Measurements from ENCODE around the gene DTNBP1. TPM values are rescaled to one million over a fixed set of nuclear protein-coding genes. Genes with fewer than 3 reads are reported as not detected.
A peak's percentile ranks its signal among the peaks of the same experiment; 100 is the strongest.

DTNBP1 gene
- total RNA-seq, 1 donor: 2.2 TPM

DNA sequence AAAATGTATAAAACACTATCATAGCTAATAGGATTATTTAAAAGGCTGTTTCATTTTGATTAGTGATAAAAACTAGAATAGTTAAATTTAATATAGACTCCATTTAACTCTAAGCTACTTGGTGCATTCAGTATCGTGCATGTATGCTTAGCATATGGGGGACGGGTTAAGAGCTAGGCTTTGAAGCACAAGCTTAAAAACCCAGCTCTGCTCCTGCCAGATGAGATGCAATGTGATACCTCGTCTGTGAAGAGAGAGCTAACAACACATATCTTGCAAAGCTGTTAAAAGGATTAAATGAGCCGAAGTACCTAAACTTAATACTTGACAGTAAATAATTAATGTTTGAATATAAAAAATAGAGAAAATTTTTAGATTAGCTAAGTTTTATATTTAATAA lies 42.2 kb downstream of the DTNBP1 start:
- TF ChIP-seq, protein P1, sequence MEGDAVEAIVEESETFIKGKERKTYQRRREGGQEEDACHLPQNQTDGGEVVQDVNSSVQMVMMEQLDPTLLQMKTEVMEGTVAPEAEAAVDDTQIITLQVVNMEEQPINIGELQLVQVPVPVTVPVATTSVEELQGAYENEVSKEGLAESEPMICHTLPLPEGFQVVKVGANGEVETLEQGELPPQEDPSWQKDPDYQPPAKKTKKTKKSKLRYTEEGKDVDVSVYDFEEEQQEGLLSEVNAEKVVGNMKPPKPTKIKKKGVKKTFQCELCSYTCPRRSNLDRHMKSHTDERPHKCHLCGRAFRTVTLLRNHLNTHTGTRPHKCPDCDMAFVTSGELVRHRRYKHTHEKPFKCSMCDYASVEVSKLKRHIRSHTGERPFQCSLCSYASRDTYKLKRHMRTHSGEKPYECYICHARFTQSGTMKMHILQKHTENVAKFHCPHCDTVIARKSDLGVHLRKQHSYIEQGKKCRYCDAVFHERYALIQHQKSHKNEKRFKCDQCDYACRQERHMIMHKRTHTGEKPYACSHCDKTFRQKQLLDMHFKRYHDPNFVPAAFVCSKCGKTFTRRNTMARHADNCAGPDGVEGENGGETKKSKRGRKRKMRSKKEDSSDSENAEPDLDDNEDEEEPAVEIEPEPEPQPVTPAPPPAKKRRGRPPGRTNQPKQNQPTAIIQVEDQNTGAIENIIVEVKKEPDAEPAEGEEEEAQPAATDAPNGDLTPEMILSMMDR (IDR thresholded peaks at IDR 0.05; ENCODE audit: insufficient read depth, low read depth, low read length): no peak
- H3K4me3 ChIP-seq (ENCODE audit: low read depth, low read length): no peak overlapping the region
- DNase-seq (ENCODE audit: low read depth): no peak

DNA sequence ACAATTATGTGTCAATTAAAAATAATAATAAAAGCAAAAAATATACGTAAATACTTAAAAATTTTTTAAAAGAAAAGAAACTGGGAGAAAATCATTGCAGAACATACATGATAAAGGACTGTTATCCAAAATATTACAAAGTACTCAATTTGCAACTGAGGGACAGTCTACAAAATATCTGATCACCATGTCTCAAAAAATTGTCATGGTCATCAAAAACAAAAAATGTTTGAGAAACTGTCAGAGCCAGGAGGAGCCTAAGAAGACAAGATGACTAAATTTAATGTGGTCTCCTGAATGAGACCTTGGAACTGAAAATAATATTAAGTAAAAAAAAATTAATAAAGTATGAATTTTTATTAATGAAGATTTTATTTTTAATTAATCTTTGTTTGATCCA lies 43.5 kb downstream of the DTNBP1 start:
- no peak for DNase-seq (ENCODE audit: low read depth)
- TF ChIP-seq, protein P1 (IDR thresholded peaks at IDR 0.05; ENCODE audit: insufficient read depth, low read depth, low read length): no peak
- H3K4me3 ChIP-seq (ENCODE audit: low read depth, low read length): no peak overlapping the region

DNA sequence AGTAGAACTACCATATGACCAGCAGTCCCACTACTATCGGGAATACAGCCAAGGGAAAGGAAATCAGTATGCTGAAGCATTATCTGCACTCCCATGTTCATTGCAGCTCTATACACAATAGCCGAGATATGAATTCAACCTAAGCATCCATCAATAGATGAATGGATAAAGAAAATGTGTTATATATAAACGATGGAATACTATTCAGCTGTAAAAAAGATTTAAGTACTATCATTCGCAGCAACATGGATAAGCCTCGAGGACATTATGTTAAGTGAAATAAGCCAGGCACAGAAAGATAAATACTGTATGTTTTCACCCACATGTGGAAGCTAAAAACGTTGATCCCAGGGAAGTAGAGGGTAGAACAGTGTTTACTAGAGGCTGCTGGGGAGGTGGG lies 44.1 kb downstream of the DTNBP1 start:
- no peak overlapping the region for H3K4me3 ChIP-seq (ENCODE audit: low read depth, low read length)
- DNase-seq (ENCODE audit: low read depth): no peak
- TF ChIP-seq, protein P1 (IDR thresholded peaks at IDR 0.05; ENCODE audit: insufficient read depth, low read depth, low read length): no peak

DNA sequence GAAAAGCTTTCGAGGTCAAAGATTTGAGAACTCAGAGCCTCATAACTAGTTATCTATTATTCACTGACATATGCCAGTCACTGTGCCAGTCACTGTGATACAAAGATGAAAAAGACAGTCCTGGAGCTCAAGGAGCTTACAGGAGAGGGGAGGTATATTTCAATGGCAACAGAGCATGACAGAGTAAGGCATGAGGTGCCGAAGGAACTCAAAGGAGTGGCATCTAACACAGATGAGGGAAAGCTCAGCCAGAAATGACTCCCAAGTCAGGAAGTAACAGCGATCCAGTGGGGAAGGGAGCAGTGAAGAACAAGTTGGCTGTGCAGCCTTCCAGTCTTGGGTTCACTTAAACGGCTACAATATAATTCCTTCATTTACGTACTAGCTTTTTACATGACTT lies 46.6 kb downstream of the DTNBP1 start:
- no peak for DNase-seq (ENCODE audit: low read depth)
- H3K4me3 ChIP-seq (ENCODE audit: low read depth, low read length): no peak overlapping the region
- TF ChIP-seq, protein P1 (IDR thresholded peaks at IDR 0.05; ENCODE audit: insufficient read depth, low read depth, low read length): no peak

DNA sequence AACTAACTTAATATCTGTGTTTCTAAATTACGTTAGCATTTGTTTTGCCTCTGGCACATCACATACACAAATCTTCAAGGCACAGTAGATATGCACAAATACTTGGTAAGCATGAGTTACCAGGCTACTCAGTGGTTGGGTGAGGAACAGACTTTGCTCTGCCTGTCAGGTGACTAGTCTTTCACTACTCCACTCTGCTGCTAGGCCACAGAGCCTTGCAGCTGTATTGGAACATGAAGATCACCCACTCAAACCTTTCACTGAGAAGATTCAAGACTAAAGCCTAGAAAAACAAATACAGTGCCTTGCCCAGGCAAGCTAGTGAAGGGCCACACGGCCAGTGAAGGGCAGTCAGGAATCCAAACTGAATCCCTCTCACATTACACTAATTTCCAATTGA lies 47.0 kb downstream of the DTNBP1 start:
- no peak overlapping the region for H3K4me3 ChIP-seq (ENCODE audit: low read depth, low read length)
- no peak for DNase-seq (ENCODE audit: low read depth)
- TF ChIP-seq, protein P1 (IDR thresholded peaks at IDR 0.05; ENCODE audit: insufficient read depth, low read depth, low read length): no peak

DNA sequence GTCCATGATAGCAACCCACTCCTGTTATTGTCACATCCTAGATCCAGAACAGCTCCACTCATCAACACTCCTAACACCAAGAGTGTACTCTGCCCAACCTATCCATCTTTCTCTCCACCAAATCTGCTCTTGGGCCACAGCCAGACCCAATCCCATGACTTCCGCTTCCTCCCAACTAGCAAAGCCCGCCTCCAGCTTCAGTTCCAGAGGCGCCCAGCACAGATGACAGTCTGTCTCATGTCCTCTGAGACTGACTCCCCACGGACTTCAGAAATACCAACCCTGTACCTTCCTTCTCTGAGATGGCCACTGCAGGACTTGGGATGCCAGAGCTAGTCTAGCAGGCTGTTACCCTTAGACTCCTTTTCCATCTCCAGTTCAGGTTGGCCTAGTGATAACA lies 48.6 kb downstream of the DTNBP1 start:
- TF ChIP-seq, protein P1 (IDR thresholded peaks at IDR 0.05; ENCODE audit: insufficient read depth, low read depth, low read length): no peak
- DNase-seq (ENCODE audit: low read depth): no peak
- H3K4me3 ChIP-seq (ENCODE audit: low read depth, low read length): no peak overlapping the region

DNA sequence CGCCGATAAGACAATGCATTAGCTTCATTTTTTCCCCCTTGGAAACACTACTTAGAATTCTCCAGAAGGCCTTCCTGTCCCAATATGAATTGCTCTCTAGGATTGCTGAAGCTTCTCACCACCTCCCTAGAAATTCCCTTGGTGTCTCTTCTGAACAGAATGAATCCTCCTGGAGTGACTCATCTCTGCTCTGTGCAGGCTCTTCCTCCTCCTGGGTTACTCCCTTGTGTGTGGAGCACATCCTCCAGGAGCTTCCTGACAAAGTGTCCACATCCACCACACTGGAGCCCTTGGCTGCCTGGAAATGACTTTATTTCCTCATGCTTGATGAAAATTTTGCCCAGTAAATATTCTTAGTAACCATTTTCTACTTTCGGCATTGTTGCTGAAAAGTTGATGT lies 54.4 kb downstream of the DTNBP1 start:
- peak; percentile 79 for DNase-seq (ENCODE audit: low read depth)
- TF ChIP-seq, protein P1 (IDR thresholded peaks at IDR 0.05; ENCODE audit: insufficient read depth, low read depth, low read length): no peak
- no peak overlapping the region for H3K4me3 ChIP-seq (ENCODE audit: low read depth, low read length)
